Kasumi-1 (cell line): ENCODE data around the gene CDK6.
A peak's percentile ranks its signal among the peaks of the same experiment; 100 is the strongest.
"Not testable (repeated sequence)": the region's sequence is repeated elsewhere in the genome, so short reads cannot be mapped to it uniquely, and the experiment has no call there.

ENCODE experiments used
- DNase-seq, 2 experiments: peaks; one replicate each; lab custom pipeline; 2025; lab: John Stamatoyannopoulos, UW

Gene CDK6

DNA sequence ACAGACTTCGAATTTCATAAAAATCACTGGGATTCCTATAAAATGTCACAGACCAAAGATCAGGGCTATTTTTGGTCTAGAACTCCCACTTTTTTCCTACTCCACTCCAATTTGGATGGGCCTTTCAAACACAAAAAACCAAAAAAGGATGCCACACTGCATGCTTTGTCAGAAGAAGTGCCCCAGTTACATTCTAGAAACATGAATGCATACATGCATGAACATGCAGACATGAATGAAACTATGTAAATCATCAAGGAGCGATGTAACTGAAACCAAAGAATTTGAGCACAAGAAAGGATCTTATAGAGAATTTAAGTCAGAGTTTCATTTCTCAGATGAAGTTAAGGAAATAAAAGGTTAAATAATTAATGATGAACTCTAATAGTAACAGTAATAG, 214.3 kb downstream of the CDK6 start:
- no peak for DNase-seq

DNA sequence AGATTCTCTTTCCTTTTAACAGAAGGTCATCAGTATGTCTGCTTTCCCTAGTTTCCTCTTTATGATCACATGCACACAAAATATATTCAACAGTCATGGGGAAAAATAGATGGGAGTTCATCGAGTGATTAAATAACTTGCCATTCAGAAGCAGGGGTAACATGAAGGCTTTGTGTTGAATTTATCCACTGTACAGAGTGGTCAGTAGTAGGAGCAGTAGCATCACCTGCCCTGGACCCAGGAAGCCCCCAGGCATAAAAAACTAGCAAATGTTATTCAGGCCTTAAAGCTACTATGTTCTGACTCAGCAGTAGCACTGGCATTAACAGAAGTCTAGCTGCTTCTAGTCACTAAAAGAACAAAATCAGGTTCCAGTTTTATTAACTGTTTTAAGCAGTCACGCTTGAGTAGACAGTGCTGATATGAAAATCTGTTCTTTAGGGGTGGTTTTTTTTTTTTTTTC, 214.8 kb downstream of the CDK6 start:
- DNase-seq, result peak in 1 of 2 experiments; percentile 73

DNA sequence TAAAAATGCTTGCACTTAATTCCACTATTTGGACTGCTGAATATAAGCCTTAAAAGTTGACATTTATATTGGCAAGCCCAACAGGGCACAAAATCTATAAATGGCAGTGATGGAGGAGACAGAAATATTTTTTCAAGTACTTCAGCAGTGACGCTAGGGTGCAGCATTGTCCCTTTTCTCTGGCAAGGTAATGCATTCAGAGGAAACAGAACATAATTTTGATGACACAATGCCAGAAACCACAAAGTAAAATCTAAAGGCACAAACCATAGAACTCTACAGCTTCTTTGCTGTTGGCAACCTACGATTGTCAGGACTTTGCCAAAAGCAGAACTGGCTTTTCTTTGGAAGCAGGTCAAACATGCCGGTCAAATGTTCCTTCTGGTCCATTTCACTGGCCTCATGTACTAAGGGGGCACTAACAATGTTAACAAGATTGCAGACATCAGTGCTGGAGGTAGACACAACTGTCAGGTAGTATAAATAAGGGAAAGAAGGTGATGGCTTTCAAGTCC, 215.3 kb downstream of the CDK6 start:
- DNase-seq, result peak; percentile 97 to 98

DNA sequence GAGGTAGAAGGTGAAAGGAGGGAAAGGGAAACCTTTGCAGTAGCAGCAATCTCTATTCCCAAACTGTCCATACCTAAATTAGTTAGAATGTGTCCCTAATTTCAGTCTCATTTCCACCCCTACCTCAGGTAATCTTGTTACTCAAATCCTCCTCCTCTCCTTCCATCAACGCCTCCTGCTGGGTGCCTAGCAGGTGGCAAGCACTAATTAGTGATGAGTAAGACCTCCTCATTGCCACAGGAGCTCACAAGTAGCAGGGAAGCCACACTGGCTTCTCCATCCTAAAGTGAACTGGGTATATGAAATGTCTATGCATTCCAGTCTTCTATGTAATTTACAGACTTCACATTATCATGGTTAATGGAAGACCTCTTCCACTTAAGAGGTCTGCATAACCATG, 220.5 kb downstream of the CDK6 start:
- no peak for DNase-seq

DNA sequence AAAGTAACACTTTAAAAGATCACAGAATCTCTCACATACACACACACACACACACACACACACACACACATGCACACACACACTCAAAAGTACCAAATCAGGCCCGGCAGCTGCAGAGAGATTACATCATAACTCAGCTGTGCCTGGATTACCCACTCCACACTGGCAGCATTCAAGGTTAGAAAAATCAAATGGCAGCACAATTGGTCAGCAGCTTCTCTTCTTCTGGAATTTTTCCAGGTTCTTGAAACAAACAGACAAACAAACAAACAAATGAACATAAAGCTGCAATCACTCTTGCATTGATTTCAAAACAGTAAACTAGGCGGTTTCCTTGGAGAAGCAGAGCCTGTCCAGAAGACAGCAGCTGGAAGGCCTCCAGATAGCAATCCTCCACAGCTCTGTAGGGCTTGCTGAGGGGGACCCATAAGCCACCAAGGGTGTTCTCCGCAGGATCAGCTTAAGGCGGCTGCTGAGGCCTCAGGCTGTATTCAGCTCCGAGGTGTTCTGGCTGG, 221.7 kb downstream of the CDK6 start:
- DNase-seq, result no peak

DNA sequence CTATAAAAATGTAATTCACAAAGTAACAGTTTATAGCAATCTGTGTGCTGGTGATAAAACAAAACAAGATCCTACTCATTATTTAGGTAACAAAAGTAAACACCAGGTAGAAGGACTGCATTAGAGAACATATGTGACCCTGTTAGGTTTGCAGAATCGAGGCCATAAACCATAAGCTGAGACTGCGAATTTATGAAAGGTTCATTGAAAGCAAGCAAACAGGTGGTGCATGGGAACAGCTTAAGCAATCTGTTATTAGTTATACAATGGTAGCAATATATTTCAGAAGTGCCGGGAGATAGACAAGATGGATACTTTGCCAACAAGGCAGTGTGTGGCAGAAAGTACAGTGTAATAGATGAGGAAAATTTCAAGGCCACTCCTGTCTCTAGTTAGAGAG, 222.7 kb downstream of the CDK6 start:
- DNase-seq, result no peak

DNA sequence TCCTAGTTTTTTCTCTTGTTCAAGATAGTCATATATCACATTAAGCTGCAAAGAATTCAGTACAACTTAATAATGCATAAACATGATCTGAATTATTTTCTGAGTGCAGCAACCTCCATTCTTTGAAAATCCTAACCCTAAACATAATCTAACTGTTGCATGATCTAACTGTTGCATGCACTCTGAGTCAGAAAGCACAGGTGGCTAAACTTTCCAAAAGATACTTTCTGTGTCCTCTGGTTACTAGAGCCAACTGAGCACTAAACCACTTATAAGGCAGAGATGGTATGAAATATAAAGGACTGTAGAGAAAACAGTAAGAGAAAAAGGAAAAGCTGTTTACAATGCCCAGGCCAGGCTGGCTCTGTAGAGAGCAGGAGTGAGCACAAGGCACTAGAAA, 223.2 kb downstream of the CDK6 start:
- no peak for DNase-seq

DNA sequence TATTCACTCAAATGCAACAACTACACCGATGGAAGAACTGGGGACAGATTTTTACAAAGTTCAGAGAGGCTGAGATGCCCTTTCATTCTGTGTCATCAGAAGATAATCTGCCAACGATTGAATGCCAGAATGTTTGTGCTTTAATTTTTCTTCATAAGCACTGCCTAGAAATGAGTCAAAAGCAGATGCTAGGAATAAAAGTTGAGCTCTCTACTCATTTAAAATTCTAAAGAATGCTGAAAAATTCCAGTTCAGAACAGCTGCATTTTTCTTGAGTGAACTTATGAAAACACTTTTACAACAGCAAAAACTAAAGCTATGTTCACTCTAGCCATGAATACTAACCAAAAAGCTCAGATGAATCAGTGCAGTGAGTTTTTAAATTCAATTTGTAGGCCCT, 223.9 kb downstream of the CDK6 start:
- DNase-seq, result no peak

DNA sequence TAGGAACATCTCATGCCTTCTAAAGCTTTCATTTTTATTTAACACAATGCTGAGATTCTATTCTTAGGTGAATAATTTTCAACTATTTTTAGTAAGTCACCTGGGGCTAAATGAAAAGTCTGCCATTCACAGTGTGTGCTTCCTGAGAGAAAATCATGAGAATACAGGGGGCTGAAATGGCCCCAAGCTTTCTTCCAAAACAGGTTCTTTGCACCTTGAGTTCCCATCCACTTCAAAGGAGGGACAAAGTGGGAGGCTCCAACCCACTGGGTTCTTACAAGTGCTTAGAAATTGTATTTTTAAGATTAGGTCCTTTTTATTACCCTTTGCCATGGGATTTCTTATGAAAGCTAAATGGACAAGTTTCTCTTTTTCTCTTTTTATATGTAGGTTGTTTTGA, 224.6 kb downstream of the CDK6 start:
- DNase-seq, result no peak

DNA sequence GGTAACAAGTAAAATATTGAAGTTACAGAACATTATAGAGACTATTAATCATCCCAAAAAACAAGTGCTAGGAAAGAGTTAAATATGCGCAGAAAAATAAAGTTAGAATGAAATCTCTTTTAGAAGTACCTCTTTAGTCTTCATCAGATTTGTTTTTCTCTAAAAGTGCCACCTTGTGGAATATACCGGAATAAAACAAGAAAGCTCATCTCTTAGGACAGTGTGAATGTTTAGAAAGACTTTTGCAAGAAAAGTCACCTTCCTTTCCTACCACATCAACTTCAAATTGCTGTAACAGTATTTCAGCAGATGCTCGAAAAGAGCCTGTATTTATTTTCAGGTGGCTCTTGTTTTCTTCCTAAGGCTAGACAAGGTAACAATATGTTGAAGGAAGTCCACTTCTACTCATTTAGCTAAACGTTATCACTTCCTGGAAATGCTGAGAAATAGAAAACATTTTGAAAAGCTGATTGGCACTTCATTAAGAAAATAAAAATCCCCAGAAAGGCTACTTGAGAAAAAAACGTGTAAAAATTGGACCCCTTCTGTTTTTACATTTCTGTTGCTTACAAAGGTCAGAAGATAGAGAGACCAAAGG, 226.4 kb downstream of the CDK6 start:
- peak; percentile 51 to 52 for DNase-seq

DNA sequence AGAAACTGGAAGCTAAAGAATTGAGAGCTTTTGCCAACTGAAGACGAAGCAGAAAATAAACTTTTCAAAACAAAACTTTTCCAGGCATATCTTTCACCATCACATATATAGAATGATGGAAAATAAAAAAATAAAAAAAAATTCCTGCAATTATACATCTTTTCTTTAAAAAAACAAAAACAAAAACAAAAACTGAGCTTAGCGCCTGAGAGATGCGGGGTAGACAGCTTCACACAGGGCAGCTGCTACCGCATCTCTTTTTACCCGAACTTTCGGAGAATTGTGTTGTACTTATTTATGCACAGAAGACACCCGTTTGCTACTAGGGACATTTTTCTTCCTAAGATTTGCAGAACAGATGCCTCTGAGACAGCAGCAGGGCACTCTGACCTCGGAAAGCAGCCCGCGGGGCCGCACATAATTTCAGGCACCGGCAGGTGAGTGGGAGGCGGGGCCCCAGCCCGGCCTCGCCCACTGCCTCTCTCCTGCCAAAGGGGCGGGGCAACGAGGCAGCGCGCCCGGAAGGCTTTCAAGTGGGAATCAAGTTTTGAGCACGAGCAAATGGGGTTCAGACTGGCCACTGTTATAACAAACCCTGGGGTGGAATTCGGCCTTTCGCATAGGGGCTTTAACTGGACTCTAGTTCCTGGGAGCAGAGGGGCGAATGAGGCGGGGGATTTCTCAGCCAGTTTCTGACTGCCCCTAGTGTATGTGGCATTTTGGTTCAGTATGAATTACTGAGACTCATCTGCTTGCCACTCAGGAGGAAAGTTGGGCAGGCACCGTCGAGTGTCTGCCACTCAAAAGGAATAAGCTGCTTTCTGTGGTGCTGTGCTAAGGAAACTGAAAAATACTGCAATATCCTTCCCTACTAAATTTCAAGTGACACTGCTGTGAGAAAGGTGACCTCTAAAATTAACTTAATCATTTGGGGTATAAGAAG, 227.7 kb downstream of the CDK6 start:
- DNase-seq, result no peak

DNA sequence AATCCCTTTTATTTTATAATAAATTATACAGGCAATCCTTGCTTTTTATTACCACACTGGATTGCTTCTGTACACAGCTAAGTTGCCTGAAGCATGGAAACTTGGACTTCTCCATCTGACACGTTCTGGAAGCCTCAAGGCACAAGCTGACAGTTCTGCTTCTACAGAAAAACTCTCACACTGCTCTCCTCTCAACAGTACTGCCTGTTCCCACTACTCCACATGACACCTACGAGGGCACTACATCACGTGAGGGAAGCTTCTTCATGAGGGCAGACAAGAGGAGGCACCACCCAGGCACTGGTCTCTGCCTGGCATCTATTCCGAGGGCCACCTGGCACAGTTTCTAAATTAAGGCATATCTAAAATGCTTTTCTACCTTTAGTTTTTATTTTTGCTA, 229.4 kb downstream of the CDK6 start:
- DNase-seq, result no peak

DNA sequence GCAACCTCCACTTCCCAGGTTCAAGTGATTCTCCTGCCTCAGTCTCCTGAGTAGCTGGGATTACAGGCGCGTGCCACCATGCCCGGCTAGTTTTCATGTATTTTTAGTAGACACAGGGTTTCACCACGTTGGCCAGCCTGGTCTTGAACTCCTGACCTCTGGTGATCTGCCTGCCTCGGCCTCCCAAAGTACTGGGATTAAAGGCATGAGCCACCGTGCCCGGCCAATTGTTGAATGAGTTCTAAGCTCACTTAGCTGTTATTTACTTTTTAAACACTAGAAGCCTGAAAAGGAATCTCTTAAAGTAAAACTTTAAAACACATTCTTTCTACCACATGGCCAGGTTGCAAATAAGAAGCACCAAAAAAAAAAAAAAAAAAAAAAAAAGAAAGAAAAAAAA, 231.9 kb downstream of the CDK6 start:
- not testable (repeated sequence) for DNase-seq

DNA sequence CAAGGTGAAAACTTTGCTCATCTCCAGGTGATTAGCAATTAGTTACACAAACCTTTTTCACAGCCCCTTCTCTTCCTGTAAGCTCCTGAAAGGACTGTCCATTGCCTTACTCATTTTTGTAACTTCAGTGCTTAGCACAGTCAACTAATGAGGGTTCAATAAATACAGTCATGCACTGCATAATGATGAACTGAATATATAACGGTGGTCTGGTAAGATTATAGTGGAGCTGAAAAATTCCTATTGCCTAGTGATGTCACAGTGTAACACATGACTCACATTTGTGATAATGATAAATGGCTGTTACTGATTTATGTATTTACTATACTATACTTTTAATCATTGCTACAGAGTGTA, 233.3 kb downstream of the CDK6 start:
- DNase-seq, result no peak

DNA sequence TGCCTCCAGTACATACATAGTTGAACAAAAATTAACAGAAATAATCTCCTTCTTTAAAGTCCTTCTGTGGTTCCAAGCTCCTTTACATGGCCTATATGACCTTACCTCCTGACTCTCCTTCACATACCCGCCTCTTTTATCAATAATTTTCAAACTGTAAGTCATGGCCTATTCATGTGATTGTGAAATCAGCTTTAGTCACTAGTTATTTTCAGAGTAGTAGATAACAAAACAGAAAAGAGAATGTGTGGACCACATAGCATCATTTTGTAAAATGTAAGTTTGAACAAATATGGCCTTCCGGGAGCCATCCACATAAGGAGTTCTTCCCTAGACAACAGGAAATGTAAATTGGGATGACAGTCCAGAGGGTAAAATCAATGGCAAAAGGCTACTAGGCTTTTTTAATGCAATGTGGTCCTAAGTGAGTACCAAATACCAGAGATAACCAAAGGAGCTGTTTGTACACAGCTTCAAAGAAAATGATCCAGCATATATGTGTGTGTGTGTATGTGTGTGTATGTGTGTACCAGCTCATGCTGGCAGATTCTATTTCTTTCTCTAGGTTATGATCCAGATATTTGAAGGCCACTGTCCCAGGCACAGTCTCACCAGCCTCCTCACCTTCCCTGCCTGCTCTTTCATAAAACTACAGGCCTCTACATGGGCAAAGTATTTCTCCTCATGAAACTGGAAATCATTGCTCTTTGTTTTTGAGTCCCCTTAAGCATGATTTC, 233.9 kb downstream of the CDK6 start:
- peak in 1 of 2 experiments; percentile 28 for DNase-seq

DNA sequence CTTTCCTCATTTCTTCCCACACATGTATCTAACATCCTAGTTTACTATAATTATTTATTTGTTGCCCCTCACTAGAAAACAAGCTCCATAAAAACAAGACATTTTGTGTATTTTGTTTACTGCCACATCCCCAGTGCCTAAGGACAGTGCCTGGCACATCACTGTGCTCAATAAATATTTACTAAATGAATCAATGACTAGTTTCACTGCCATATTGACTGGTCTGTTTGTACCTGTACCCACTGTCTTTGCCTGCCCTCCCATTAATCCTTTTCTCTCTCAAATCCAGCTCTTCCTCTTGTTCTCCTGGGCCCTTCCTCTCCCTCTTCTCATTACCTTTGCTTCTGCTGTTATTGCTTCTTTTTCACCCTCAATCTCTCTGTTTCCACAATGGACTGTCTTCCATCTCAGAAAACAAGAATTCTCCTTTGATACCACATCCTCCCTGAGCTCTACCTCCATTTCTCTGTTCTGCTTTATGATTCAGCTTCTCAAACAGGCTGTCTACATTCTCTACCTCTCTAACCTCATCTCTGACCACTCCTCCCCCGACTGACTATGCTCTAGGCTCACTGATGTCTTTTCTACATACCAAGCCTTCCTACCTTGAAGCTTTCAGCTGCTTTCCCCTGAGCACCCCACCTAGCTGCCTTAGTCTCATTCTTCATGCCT, 237.9 kb downstream of the CDK6 start:
- DNase-seq, result no peak

DNA sequence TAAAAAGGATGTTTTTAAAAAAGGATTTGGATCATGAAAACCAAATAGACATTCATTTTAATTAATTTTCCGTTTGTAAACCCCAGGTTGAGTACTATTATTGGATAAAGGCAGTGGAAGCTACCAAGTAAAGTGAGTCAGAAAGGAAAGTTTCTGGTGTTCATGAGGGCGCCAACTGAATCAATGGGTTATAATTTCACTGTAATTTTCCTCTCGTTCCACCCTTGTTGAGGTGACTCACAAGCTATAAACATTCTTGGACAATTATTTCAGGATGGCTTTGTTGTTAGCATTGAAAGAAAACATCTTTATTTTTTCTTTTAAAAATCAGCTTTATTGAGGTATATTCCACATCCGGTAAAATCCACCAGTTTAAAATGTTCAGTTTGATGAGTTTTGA, 241.1 kb downstream of the CDK6 start:
- no peak for DNase-seq

DNA sequence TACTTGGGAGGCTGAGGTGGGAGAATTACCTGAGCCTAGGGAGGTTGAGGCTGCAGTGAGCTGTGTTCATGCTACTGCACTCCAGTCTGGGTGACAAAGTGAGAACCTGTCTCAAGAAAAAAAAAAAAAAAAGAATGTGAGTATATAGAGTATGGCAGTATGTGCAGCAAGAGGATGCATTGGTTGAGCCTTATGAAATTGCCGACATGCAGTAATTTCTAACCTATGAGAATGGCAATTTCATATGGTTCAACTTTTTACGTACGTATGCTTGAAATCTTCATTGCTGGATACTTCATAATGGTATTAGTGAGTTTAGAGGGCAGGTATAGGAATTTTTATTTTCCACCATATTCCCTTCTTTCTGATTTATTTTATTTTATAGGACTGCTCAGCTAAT, 241.6 kb downstream of the CDK6 start:
- DNase-seq, result no peak

DNA sequence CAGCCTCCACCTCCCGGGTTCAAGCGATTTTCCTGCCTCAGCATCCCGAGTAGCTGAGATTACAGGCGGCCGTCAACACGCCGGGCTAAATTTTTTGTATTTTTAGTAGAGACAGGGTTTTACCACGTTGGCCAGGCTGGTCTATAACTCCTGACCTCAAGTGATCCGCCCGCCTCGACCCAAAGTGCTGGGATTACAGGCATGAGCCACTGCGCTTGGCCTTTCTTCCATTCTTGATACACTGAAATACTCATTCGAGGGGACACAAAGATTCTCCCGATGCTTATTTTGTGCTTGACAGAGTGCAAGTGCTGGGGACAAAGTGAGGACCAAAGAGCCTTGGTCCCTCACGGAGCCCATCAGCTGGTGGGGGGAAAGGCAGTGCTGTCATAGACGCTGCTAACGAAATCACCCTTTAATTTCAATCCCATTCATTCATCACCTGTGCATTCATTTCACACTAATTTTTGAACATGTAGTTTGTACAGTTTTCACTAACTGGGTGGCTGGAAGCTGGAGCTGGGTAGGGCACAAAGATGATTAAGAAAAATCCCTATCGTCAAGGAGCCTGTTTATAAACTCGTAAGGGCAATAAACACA, 245.6 kb downstream of the CDK6 start:
- DNase-seq, result no peak

DNA sequence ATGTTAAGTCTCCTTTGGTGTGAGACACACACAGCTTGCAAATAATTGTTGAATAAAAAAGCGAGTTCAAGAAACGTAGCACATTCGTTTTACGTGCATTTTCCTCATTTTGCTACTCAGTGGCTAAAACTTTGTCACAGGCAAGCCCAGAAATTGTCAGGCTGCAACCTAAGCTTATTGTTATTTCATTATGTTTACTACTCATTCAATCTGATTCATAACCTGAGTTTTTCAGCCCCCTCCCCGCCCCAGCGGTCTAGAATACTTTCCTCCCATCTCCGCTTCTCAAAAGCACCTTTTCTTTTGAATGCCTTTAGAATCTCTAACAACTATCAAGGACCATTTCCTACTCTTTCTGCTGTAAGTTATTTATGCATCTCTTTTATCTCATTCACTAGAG, 247.3 kb downstream of the CDK6 start:
- DNase-seq, result no peak

DNA sequence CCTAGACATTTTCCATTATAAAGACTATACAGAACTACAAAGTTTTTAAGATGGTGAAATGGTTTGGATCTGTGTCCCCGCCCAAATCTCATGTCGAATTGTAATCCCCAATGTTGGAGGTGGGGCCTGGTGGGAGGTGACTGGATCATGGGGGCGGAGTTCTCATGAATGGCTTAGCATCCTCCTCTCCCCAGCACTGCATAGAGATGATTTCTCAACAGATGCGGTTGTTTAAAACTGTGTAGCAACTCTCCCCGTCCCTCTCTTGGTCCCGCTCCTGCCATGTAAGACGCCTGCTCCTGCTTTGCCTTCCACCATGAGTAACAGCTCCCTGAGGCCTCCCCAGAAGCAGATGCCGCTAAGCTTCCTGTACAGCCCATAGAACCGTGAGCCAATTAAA, 247.8 kb downstream of the CDK6 start:
- DNase-seq, result peak; percentile 76 to 79
